HG03097 (cell line): ENCODE results near the gene FKBP10.
"Not testable (repeated sequence)": the region's sequence is repeated elsewhere in the genome, so short reads cannot be mapped to it uniquely, and the experiment has no call there.

Experiments used
- ATAC-seq: cut with Tn5 transposase; IDR thresholded peaks from one replicate; pipeline ENCODE4 v1.9.1; 2021; ENCODE audit not compliant: unreplicated experiment, low FRiP score

Gene FKBP10

GRCh38 chr17:41806685-41807445 lies 5.9 kb upstream of the FKBP10 start:
- ATAC-seq, result no peak

- ATAC-seq, result no peak
Measured at GRCh38 chr17:41810659-41811548, 1.9 kb upstream of the FKBP10 start.

GRCh38 chr17:41811549-41812380 lies 1.0 kb upstream of the FKBP10 start, which contains the start of gene P3H4:
TSS of gene P3H4 (minus strand) at chr17:41811949. CDS start at chr17:41811915, 34 bp downstream.
- no peak for ATAC-seq

GRCh38 chr17:41813152-41813680 lies 412 bp downstream of the FKBP10 start:
- ATAC-seq, result no peak

- ATAC-seq, result no peak
Measured at GRCh38 chr17:41813699-41814124, 908 bp downstream of the FKBP10 start.

- ATAC-seq, result no peak
Measured at GRCh38 chr17:41814195-41814594, 1.4 kb downstream of the FKBP10 start.

GRCh38 chr17:41816637-41817320 lies 4.0 kb downstream of the FKBP10 start:
- ATAC-seq, result no peak

GRCh38 chr17:41818024-41818423 lies 5.2 kb downstream of the FKBP10 start:
- ATAC-seq, result no peak

GRCh38 chr17:41821776-41822175 lies 9.0 kb downstream of the FKBP10 start:
- ATAC-seq, result no peak

- ATAC-seq, result no peak
Measured at GRCh38 chr17:41822216-41823140, 9.7 kb downstream of the FKBP10 start.

- no peak for ATAC-seq
Measured at GRCh38 chr17:41823141-41823524, 10.3 kb downstream of the FKBP10 start.

GRCh38 chr17:41823580-41823979 lies 10.8 kb downstream of the FKBP10 start:
- ATAC-seq, result no peak

GRCh38 chr17:41824086-41824485 lies 11.3 kb downstream of the FKBP10 start:
- no peak for ATAC-seq

GRCh38 chr17:41825175-41825845 lies 12.5 kb downstream of the FKBP10 start:
- ATAC-seq, result no peak

GRCh38 chr17:41829961-41830360 lies 17.2 kb downstream of the FKBP10 start:
- ATAC-seq, result not testable (repeated sequence)

GRCh38 chr17:41835214-41835799 lies 22.5 kb downstream of the FKBP10 start:
- no peak for ATAC-seq

- ATAC-seq, result no peak
Measured at GRCh38 chr17:41835800-41836549, 23.2 kb downstream of the FKBP10 start, which contains the start of gene NT5C3B. TSS of gene NT5C3B (minus strand) at chr17:41836232. CDS start at chr17:41836193, 39 bp downstream.
